ENCODE measurements around the gene FEM1B.

DNA sequence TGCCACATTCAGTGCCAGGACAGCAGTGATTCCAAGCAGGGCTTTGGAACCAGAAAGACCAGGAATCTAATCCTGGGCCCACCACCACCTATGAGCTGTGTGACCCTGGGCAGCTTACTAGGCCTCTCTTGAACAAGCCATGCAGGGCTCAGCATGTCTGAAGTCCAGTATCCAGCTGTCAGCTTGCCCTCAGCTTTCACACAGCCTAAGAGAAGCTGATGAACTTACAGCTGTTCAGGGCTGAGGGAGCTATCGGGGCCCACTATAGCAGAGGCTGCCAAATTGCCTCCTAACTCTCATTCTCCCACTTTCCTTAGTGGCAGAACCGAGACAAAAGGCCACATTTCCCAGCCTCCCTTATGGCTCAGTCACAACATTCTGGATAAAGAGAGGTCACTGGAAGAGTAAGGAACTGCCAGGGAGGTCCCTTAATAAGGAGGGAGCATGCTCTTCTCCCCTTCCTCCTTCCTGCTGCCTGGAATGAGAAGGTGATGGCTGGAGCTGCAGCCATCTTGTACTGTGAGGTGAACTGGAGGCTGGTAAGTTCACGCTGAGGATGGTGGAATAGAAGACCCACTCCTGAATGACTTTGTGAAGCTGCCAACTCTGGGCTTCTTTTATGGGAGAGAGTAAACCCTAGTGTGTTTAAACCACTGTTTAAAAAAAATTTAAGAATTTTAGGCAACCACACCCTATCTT, 34.5 kb downstream of the FEM1B start:
- no peak for TF ChIP-seq POLR2A (IDR thresholded peaks at IDR 0.05)
- TF ChIP-seq, protein P1, sequence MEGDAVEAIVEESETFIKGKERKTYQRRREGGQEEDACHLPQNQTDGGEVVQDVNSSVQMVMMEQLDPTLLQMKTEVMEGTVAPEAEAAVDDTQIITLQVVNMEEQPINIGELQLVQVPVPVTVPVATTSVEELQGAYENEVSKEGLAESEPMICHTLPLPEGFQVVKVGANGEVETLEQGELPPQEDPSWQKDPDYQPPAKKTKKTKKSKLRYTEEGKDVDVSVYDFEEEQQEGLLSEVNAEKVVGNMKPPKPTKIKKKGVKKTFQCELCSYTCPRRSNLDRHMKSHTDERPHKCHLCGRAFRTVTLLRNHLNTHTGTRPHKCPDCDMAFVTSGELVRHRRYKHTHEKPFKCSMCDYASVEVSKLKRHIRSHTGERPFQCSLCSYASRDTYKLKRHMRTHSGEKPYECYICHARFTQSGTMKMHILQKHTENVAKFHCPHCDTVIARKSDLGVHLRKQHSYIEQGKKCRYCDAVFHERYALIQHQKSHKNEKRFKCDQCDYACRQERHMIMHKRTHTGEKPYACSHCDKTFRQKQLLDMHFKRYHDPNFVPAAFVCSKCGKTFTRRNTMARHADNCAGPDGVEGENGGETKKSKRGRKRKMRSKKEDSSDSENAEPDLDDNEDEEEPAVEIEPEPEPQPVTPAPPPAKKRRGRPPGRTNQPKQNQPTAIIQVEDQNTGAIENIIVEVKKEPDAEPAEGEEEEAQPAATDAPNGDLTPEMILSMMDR (IDR thresholded peaks at IDR 0.05), result no peak
